ENCODE data around the gene TXNDC16. TPM values are rescaled to one million over a fixed set of nuclear protein-coding genes. Genes with fewer than 3 reads are reported as not detected.

TXNDC16 gene
- polyA plus RNA-seq, 3 donors = 2.6 to 4.1 (median 3.8) TPM

DNA sequence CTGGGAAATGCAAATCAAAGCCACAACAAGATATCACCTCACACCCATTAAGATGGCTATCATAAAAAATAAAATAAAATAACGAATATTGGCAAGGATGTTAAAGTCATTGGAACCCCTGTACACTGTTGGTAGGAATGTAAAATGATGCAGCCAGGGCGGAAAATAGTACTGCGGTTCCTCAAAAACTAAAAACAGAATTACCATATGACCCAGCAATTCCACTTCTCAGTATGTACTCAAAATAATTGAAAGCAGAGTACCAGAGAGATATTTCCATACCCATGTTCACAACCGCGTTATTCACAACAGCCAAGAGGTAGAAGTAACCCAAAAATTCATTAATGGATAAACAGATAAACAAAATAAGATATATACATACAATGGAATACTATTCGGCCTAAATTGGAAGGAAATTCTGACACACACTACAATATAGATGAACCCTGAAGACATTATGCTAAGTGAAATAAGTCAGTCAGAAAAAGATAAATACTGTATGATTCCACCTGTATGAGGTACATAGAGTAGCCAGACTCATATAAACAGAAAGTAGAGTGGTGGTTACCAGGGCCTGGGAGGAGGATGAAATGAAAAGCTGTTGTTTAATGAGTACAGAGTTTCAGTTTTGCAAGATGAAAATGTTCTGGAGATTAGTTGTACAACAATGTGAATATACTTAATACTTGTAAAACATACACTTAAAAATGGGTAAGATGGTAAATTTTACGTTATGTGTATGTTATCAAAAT lies 84.6 kb downstream of the TXNDC16 start:
- Histone ChIP-seq H4K20me1 (ENCODE audit: insufficient read depth, low read length) (no peaks in the 10 kb centered on the region), H3K27me3 (ENCODE audit: control insufficient read depth in 2 of 2, insufficient read depth in 2 of 2, low read length in 2 of 2) (no peaks in the 10 kb centered on the region), H3K79me2 (ENCODE audit: insufficient read depth, low read length) (no peaks in the 10 kb centered on the region), H3K4me2 (replicated peaks; ENCODE audit: extremely low read depth, low read length, poor library complexity, severe bottlenecking) (no peak overlapping the region), H3K36me3 (replicated peaks in 1 of 2; ENCODE audit: control insufficient read depth in 1 of 2, insufficient read depth in 2 of 2, low read length in 2 of 2) (peaks cover 0 to 3% of the 10 kb centered on the region in 2 donors), H3K4me1 (ENCODE audit: control insufficient read depth in 1 of 2, insufficient read depth in 2 of 2, low read length in 2 of 2) (no peaks in the 10 kb centered on the region), H3K9ac (ENCODE audit: insufficient read depth, low read length, poor library complexity, severe bottlenecking) (no peak overlapping the region), H3K4me3 (replicated peaks in 1 of 3; ENCODE audit: low read depth in 2 of 3, low read length in 3 of 3) (no peak overlapping the region), H3K27ac (ENCODE audit: low read depth in 1 of 2, low read length in 2 of 2) (no peak overlapping the region), H2AFZ (ENCODE audit: insufficient read depth, low read depth, low read length, poor library complexity, severe bottlenecking) (no peak overlapping the region), H3K9me3 (replicated peaks in 1 of 2; ENCODE audit: control insufficient read depth in 1 of 2, insufficient read depth in 1 of 2, low read length in 2 of 2) (no peaks in the 10 kb centered on the region)
- TF ChIP-seq, protein P1, sequence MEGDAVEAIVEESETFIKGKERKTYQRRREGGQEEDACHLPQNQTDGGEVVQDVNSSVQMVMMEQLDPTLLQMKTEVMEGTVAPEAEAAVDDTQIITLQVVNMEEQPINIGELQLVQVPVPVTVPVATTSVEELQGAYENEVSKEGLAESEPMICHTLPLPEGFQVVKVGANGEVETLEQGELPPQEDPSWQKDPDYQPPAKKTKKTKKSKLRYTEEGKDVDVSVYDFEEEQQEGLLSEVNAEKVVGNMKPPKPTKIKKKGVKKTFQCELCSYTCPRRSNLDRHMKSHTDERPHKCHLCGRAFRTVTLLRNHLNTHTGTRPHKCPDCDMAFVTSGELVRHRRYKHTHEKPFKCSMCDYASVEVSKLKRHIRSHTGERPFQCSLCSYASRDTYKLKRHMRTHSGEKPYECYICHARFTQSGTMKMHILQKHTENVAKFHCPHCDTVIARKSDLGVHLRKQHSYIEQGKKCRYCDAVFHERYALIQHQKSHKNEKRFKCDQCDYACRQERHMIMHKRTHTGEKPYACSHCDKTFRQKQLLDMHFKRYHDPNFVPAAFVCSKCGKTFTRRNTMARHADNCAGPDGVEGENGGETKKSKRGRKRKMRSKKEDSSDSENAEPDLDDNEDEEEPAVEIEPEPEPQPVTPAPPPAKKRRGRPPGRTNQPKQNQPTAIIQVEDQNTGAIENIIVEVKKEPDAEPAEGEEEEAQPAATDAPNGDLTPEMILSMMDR (IDR thresholded peaks at IDR 0.05) = no peak
- H3K36me3 Mint-ChIP-seq = peaks cover 4 to 9% of the 10 kb centered on the region in 2 donors
- WGBS (ENCODE audit: insufficient coverage) = no CpG with 5 or more reads among the region's 7 CpGs
- no peak overlapping the region for H3K27ac Mint-ChIP-seq
- no peaks in the 10 kb centered on the region for H3K4me1 Mint-ChIP-seq
- peaks cover 0 to 2% (median 0%) of the 10 kb centered on the region in 7 donors for H3K9me3 Mint-ChIP-seq
- DNase-seq = no peak
- no peak overlapping the region for H3K4me3 Mint-ChIP-seq
- H3K27me3 Mint-ChIP-seq (ENCODE audit: low read depth in 3 of 3) = peaks cover 2% of the 10 kb centered on the region in 3 donors
- intact Hi-C loops (cut with micrococcal nuclease) = loop anchor here in 1 of 2 donors (10.0 kb wide), 1 partner anchor 173 kb away; no protein-coding TSS in a partner anchor

DNA sequence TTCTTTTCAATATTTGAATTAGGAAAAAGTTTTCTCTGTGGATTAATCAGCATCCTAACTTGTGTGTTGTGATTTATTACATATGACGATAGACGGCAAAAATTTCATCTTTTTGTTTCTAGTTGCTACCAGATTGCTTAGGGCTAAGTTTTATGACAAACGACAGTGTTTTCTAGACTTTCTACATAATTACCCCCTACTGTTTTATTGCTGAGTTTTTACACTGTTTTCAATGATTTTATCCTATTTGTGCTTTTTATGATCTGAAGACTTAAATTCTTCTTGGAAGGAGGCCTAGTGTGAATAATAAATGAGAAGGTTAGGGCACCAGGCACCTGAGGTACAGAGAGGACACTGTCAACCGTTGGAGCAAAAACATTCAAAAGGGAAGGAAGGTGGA lies 88.1 kb downstream of the TXNDC16 start:
- Histone ChIP-seq H3K27me3 (ENCODE audit: control insufficient read depth in 2 of 2, insufficient read depth in 2 of 2, low read length in 2 of 2) (no peaks in the 10 kb centered on the region), H3K27ac (ENCODE audit: low read depth in 1 of 2, low read length in 2 of 2) (no peak overlapping the region), H2AFZ (ENCODE audit: insufficient read depth, low read depth, low read length, poor library complexity, severe bottlenecking) (no peak overlapping the region), H3K36me3 (replicated peaks in 1 of 2; ENCODE audit: control insufficient read depth in 1 of 2, insufficient read depth in 2 of 2, low read length in 2 of 2) (peaks cover 0 to 14% of the 10 kb centered on the region in 2 donors), H3K9ac (ENCODE audit: insufficient read depth, low read length, poor library complexity, severe bottlenecking) (no peak overlapping the region), H3K79me2 (ENCODE audit: insufficient read depth, low read length) (no peaks in the 10 kb centered on the region), H4K20me1 (ENCODE audit: insufficient read depth, low read length) (no peaks in the 10 kb centered on the region), H3K4me2 (replicated peaks; ENCODE audit: extremely low read depth, low read length, poor library complexity, severe bottlenecking) (no peak overlapping the region), H3K4me3 (replicated peaks in 1 of 3; ENCODE audit: low read depth in 2 of 3, low read length in 3 of 3) (no peak overlapping the region), H3K4me1 (ENCODE audit: control insufficient read depth in 1 of 2, insufficient read depth in 2 of 2, low read length in 2 of 2) (no peaks in the 10 kb centered on the region), H3K9me3 (replicated peaks in 1 of 2; ENCODE audit: control insufficient read depth in 1 of 2, insufficient read depth in 1 of 2, low read length in 2 of 2) (peaks cover 10 to 11% of the 10 kb centered on the region in 2 donors)
- Mint-ChIP-seq H3K4me3 (no peak overlapping the region), H3K27ac (no peak overlapping the region), H3K27me3 (ENCODE audit: low read depth in 3 of 3) (peaks cover 0 to 2% (median 0%) of the 10 kb centered on the region in 3 donors), H3K36me3 (peaks cover 13 to 21% of the 10 kb centered on the region in 2 donors), H3K4me1 (no peaks in the 10 kb centered on the region), H3K9me3 (peaks cover 2 to 13% (median 7%) of the 10 kb centered on the region in 7 donors)
- TF ChIP-seq, protein P1 (IDR thresholded peaks at IDR 0.05) = no peak
- DNase-seq = no peak
- no CpG with 5 or more reads among the region's 4 CpGs for WGBS (ENCODE audit: insufficient coverage)
- intact Hi-C loops (cut with micrococcal nuclease) = loop anchor here in 1 of 2 donors (10.0 kb wide), 1 partner anchor 169 kb away; no protein-coding TSS in a partner anchor
